ENCODE measurements around the gene ZNF562.

GRCh38 chr19:9615844-9616243, 59.1 kb downstream of the ZNF562 start:
- TF ChIP-seq CTCF (conservative IDR thresholded peaks at IDR 0.05; ENCODE audit: low read length), result no peak
- TF ChIP-seq EZH2phosphoT487 (IDR thresholded peaks at IDR 0.05; ENCODE audit: borderline replicate concordance, low read depth, low read length), result no peak

All from OCI-LY7 (cell line).